ENCODE results near the gene TSPAN9. TPM values are rescaled to one million over a fixed set of nuclear protein-coding genes. Genes with fewer than 3 reads are reported as not detected.
A peak's percentile ranks its signal among the peaks of the same experiment; 100 is the strongest.

Gene TSPAN9
- total RNA-seq, 1 donor from 2014 or later = 5.0 TPM

- TF ChIP-seq CTCF (IDR thresholded peaks at IDR 0.05; ENCODE audit: insufficient read depth, low read length, severe bottlenecking) = no peak
- FAIRE-seq (no peak), DNase-seq (ENCODE audit: low read depth) (no peak)
- H3K4me3 ChIP-seq (ENCODE audit: low read depth, low read length) = no peak overlapping the region
- H3K27me3 ChIP-seq (ENCODE audit: control insufficient read depth, insufficient read depth, low read length) = no peaks in the 10 kb centered on the region
- no peaks in the 10 kb centered on the region for H3K36me3 ChIP-seq (ENCODE audit: control insufficient read depth, insufficient read depth, low read length)
Measured at GRCh38 chr12:3176754-3177153, 99.6 kb downstream of the TSPAN9 start.

DNA sequence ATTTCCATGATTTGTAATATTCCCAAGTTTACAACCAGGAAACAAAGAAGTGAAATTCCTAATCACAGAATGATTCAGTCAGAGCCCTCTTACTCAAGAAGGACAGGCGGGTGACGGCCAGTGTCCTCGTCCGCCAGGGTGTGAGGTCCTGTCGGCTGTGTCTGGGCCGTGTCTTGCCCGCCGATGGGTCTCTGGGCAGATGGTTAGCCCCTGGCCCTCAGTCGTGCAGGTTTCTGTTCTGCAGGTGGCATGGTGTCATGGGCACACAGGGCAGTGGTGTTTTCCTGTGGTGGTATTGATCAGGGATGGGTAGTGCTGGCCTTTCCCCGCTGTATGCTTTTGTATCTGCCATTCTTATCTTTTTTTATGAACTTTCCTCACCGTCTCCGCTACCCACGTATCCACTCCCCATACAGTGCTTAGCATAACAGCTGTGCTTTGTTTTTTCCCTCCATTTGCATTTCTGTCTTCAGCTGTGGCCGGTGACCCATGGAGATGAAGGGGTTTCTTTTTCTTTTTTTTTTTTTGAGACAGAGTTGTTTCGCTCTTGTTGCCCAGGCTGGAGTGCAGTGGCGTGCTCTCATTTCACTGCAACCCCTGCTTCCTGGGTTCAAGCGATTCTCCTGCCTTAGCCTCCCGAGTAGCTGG, 100.7 kb downstream of the TSPAN9 start:
- Histone ChIP-seq H3K36me3 (ENCODE audit: control insufficient read depth, insufficient read depth, low read length) (no peaks in the 10 kb centered on the region), H3K4me3 (ENCODE audit: low read depth, low read length) (no peak overlapping the region), H3K27me3 (ENCODE audit: control insufficient read depth, insufficient read depth, low read length) (no peaks in the 10 kb centered on the region)
- DNase-seq (ENCODE audit: low read depth) = no peak
- no peak for TF ChIP-seq CTCF (IDR thresholded peaks at IDR 0.05; ENCODE audit: insufficient read depth, low read length, severe bottlenecking)
- FAIRE-seq = no peak

DNA sequence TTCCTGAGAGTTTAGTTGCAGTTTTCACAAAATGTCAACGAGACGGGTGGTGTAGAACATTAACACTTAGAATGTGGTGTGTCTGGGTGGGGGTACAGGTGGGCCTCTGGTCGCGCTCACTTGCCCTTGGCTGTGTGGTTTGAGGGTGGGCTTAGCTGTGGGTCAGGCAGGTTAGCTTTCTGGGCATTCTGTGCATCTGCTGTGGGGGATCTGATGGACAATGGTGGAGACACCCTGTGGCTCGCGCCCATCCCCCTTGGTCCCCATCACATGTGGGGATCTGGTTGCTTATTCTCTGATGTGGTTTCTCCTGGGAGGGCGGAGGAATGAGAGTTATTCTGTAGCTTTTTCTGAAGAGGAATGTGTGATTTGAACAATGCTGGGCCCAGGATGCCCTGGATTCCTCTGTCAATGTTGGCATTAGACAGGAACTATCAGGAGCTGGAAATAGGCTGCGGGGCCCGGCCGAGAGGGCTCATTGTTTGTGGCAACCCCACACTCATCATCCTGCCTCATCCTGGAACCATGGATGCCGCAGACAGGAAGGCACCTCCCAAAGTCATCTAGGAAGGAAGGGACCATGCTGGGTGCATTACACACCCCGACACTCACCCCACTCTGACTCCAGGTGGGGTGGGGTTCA, 101.6 kb downstream of the TSPAN9 start:
- FAIRE-seq (no peak), DNase-seq (ENCODE audit: low read depth) (no peak)
- TF ChIP-seq CTCF (IDR thresholded peaks at IDR 0.05; ENCODE audit: insufficient read depth, low read length, severe bottlenecking) = no peak
- Histone ChIP-seq H3K36me3 (ENCODE audit: control insufficient read depth, insufficient read depth, low read length) (no peaks in the 10 kb centered on the region), H3K27me3 (ENCODE audit: control insufficient read depth, insufficient read depth, low read length) (no peaks in the 10 kb centered on the region), H3K4me3 (ENCODE audit: low read depth, low read length) (no peak overlapping the region)

DNA sequence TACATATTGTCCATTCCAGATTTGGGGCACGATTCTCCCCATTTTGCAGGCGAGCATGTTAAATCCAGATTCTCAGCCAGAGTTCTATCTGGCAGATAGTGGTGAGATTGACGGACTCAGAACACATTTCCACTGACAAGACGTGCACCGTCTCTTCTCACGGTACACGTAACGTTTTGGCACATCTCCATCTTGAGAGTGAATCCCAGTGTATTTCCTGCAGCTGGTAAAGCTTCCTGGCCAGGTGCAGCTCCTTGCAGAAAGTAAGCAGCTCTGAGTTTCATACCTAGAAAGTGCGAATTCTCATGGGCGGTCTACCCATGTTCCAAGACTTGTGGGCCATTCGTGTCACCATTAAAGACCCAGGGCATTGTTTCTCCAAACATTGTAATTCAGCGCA, 102.6 kb downstream of the TSPAN9 start:
- DNase-seq (ENCODE audit: low read depth) = no peak
- no peak for TF ChIP-seq CTCF (IDR thresholded peaks at IDR 0.05; ENCODE audit: insufficient read depth, low read length, severe bottlenecking)
- FAIRE-seq = peak; percentile 52
- Histone ChIP-seq H3K4me3 (ENCODE audit: low read depth, low read length) (no peak overlapping the region), H3K36me3 (ENCODE audit: control insufficient read depth, insufficient read depth, low read length) (no peaks in the 10 kb centered on the region), H3K27me3 (ENCODE audit: control insufficient read depth, insufficient read depth, low read length) (no peaks in the 10 kb centered on the region)

GRCh38 chr12:3182426-3182825, 105.2 kb downstream of the TSPAN9 start:
- no peak for DNase-seq (ENCODE audit: low read depth)
- Histone ChIP-seq H3K4me3 (ENCODE audit: low read depth, low read length) (no peak overlapping the region), H3K36me3 (ENCODE audit: control insufficient read depth, insufficient read depth, low read length) (no peaks in the 10 kb centered on the region), H3K27me3 (ENCODE audit: control insufficient read depth, insufficient read depth, low read length) (no peaks in the 10 kb centered on the region)
- TF ChIP-seq CTCF (IDR thresholded peaks at IDR 0.05; ENCODE audit: insufficient read depth, low read length, severe bottlenecking) = no peak
- FAIRE-seq = no peak

GRCh38 chr12:3184485-3184884, 107.3 kb downstream of the TSPAN9 start:
- no peak for TF ChIP-seq CTCF (IDR thresholded peaks at IDR 0.05; ENCODE audit: insufficient read depth, low read length, severe bottlenecking)
- no peaks in the 10 kb centered on the region for H3K36me3 ChIP-seq (ENCODE audit: control insufficient read depth, insufficient read depth, low read length)
- DNase-seq (ENCODE audit: low read depth) (no peak), FAIRE-seq (no peak)
- H3K27me3 ChIP-seq (ENCODE audit: control insufficient read depth, insufficient read depth, low read length) = no peaks in the 10 kb centered on the region
- no peak overlapping the region for H3K4me3 ChIP-seq (ENCODE audit: low read depth, low read length)
